ENCODE data around the gene CYP4F22.
"Not testable (repeated sequence)": the region's sequence is repeated elsewhere in the genome, so short reads cannot be mapped to it uniquely, and the experiment has no call there.

GRCh38 chr19:15592506-15592905 lies 84.2 kb downstream of the CYP4F22 start:
- not testable (repeated sequence) for TF ChIP-seq CTCF, POLR2AphosphoS5, POLR2A (IDR thresholded peaks at IDR 0.05)
